GM18861 (cell line): ENCODE data around the gene EBP.

ENCODE experiments used
- ATAC-seq: cut with Tn5 transposase; IDR thresholded peaks from one replicate; pipeline ENCODE4 v1.9.1; 2021; ENCODE audit not compliant: unreplicated experiment

Gene EBP

GRCh38 chrX:48521353-48522243, at the start of gene EBP:
Gene EBP, plus strand, starts transcription at chrX:48521808. Its CDS starts 1,964 bp downstream, at chrX:48523772.
- peak; percentile 95 for ATAC-seq

DNA sequence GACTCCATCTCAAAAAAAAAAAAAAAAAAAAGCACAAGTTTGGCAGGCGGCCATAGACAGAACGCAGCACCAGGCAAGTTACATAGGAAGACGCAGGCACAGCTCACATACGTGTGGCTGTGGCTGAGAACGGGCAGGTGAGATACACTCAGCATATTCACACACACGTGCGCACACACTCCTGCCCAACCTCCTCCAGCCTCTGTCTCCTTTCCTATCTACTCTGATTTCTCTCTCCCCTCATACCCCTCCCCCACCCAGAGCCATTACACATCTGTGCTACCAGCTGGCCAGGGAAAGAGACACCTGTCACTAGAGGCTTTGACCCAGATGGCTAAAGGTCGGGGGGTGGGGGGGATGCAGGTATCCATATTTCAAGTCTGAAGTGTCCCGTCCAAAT, 49.4 kb upstream of the EBP start:
- ATAC-seq, result no peak

- ATAC-seq, result no peak
Measured at GRCh38 chrX:48472851-48473703, 48.5 kb upstream of the EBP start.

GRCh38 chrX:48473704-48473990, 48.0 kb upstream of the EBP start:
- no peak for ATAC-seq

DNA sequence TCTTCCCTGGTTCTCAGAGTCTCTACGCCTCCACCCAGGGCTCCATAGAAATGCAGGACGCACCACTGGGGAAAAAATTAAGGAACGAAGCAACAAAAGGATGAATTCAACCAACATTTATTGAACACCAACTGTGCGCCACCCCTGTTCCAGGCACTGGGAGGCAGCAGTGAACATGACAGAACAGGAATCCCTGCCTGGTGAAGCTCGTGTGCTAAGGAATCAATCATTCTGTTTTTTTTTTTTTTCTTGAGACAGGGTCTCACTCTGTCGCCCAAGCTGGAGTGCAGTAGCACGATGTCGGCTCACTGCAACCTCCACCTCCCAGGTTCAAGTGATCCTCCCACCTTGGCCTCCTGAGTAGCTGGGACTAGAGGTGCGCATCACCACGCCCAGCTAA, 47.5 kb upstream of the EBP start:
- no peak for ATAC-seq

- ATAC-seq, result no peak
Measured at GRCh38 chrX:48474581-48474980, 47.0 kb upstream of the EBP start.

GRCh38 chrX:48475296-48475695, 46.3 kb upstream of the EBP start:
- no peak for ATAC-seq

DNA sequence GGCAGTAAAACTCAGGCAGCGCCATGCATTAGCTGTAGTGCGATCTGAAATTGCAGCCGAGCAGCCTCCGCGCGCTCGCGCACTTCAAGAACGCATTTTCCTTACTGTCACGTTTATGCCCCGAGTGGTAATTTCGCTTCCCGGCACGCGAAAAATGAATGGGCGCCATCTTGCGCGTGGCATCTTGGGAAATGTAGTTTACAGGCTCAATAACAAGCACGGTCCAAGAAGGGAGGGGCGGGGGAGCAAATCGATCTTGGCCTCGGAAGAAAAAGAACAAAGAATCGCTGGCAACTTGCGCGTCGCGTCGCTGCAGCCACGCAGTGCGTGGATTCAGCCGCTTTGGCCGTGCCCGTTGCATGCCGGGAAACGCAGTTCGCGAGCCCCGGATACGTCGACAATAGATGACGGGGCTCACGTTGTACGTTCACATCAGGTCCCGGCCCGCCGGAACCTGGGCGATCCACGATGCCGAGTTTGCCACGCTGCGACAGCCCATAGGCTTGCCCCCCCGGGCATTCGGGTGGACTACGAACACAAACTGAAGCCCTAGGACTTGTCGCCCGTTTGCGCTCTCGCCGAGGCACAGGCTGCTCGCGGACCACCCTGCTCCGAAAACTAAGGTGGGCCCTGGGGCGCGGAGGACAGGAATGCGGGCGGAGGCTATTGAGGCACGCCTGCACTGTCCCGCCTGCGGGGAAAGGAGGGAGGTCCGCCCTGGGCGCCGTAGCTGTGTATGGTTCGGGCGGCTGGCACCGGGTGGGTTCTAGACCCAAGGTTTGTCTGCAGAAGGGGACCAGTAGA, 45.6 kb upstream of the EBP start, which contains the start of gene FTSJ1:
TSS of gene FTSJ1 (plus strand) at position 426 of the 804 bp plus-strand sequence. CDS start 1,849 bp downstream, outside the sequence.
- peak; percentile 88 for ATAC-seq

- ATAC-seq, result no peak
Measured at GRCh38 chrX:48476919-48477318, 44.7 kb upstream of the EBP start.

GRCh38 chrX:48477960-48478755, 43.5 kb upstream of the EBP start:
- ATAC-seq, result no peak

DNA sequence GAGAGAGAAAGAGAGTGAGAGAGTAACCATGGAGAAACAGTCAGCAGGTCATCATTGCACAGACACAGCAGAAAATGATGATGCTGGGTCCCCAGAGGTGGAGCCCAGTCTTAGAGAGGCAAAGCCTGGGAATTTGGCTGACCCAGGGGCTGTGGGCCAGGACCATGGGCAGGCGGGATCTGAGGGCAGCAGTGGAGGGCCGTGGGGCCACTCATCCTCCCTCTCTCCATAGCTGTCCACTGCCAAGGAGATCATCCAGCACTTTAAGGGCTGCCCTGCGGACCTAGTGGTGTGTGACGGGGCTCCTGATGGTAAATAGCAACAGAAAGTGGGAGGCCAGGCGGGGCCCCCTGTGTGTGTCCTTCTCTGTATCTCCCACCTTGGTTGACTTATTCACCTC, 42.8 kb upstream of the EBP start:
- ATAC-seq, result no peak

GRCh38 chrX:48480142-48480541, 41.5 kb upstream of the EBP start:
- ATAC-seq, result no peak

GRCh38 chrX:48480583-48480982, 41.0 kb upstream of the EBP start:
- no peak for ATAC-seq

DNA sequence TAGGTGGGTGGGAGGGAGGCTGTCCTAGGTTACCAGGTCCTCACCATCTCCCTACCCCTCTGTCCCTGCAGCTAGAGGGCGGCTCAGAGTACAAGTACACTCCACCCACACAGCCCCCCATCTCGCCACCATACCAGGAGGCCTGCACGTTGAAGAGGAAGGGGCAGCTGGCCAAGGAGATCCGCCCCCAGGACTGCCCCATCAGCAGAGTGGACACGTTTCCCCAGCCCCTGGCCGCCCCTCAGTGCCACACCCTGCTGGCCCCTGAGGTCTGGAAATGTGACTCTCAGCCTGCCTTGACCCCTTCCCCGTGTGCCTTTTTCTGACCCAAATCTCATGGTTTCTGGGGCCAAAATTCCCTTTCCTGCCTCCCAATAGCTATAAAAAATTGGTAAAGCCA, 39.1 kb upstream of the EBP start:
- no peak for ATAC-seq

DNA sequence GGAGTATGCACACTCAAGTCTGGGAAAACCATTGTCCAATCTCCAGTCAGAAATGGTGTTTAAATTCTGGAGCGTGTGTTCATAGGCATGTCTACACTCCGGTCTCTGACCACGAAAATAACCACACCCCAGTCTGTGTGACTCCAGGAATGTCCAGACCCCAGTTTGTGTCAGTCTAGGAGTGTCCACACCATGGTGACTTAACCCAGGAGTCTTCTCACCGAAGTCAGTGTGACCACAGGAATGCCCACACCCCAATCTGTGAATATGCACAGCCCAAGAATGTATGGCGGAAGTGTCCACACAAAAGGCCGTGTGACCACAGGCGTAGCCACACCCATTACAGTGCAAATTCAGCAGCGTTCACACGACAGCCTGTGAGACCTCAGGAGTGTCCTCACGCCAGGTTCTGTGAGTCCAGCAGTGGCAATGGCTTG, 34.2 kb upstream of the EBP start:
- no peak for ATAC-seq

DNA sequence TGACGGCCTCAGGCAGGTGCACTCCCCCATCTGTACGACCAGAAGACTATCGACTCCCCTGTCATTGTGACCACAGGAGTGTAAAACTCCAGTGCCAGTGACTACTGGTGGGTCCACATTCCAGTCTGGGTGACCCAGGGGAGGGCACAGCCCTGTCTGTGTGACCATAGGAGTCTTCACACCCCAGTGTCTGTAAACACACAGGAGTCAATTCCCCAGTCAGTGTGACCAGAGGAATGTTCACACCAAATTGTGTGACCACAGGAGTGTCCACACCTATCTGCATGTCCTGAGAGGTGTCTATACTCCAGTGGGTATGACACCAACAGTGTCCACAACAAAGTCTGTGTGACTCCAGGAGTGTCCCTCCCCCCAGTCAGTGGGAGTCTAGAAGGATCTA, 33.6 kb upstream of the EBP start:
- ATAC-seq, result no peak

DNA sequence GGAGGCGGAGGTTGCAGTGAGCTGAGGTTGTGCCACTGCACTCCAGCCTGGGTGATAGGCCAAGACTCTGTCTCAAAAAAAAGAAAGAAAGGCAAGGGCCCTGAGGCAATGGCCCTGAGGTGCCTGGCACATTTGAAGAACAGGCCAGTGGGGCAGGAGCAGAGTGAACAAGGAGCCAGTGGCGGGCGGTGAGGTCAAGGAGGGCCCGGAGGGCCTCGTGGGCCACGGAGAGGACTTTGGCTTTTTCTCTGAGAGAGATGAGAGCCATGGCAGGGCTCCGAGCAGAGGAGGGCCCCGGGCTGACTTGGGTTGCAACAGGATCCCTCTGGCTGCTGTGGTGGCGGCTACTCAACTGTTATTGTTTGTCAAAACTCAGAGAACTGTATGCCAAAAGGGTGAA, 32.3 kb upstream of the EBP start:
- no peak for ATAC-seq

- ATAC-seq, result no peak
Measured at GRCh38 chrX:48489892-48490291, 31.7 kb upstream of the EBP start.

- no peak for ATAC-seq
Measured at GRCh38 chrX:48490661-48491060, 30.9 kb upstream of the EBP start.

GRCh38 chrX:48491809-48492208, 29.8 kb upstream of the EBP start:
- ATAC-seq, result no peak
